H9 (cell line): ENCODE data around the gene SLC47A1. TPM values are rescaled to one million over a fixed set of nuclear protein-coding genes. Genes with fewer than 3 reads are reported as not detected.
"Not testable (repeated sequence)": the region's sequence is repeated elsewhere in the genome, so short reads cannot be mapped to it uniquely, and the experiment has no call there.

ENCODE experiments used
- DNase-seq: peaks from one replicate; pipeline ENCODE4 v3.0.0-alpha.2; 2017
- H2AFZ ChIP-seq: one replicate; pipeline ENCODE4 v1.6.1; 2013; ENCODE audit warnings: mild to moderate bottlenecking, low read length, control low read depth, moderate library complexity
- H2AK5ac ChIP-seq: 2 replicates; pipeline ENCODE4 v1.6.1; 2013; ENCODE audit warnings: low read length, control low read depth, mixed read lengths; ENCODE audit not compliant: insufficient read length
- H2BK120ac ChIP-seq: one replicate; pipeline ENCODE4 v1.6.1; 2013; ENCODE audit warnings: low read depth, mild to moderate bottlenecking, low read length, control low read depth, inconsistent platforms; ENCODE audit not compliant: poor library complexity, severe bottlenecking
- H2BK12ac ChIP-seq: 2 replicates; pipeline ENCODE4 v1.6.1; 2013; ENCODE audit warnings: low read length, control low read depth, mixed read lengths, low read depth; ENCODE audit not compliant: insufficient read length
- H2BK15ac ChIP-seq: 2 replicates; pipeline ENCODE4 v1.6.1; 2013; ENCODE audit warnings: low read depth, low read length, control low read depth
- H2BK20ac ChIP-seq: one replicate; pipeline ENCODE4 v1.6.1; 2013; ENCODE audit warnings: low read depth, mild to moderate bottlenecking, low read length, control low read depth, inconsistent platforms; ENCODE audit not compliant: poor library complexity, severe bottlenecking
- H2BK5ac ChIP-seq: 2 replicates; pipeline ENCODE4 v1.6.1; 2013; ENCODE audit warnings: low read length, control low read depth, mixed read lengths; ENCODE audit not compliant: insufficient read length
- H3K14ac ChIP-seq: 2 replicates; pipeline ENCODE4 v1.6.1; 2013; ENCODE audit warnings: low read length, control low read depth; ENCODE audit not compliant: insufficient read depth
- H3K18ac ChIP-seq: 2 replicates; pipeline ENCODE4 v1.6.1; 2013; ENCODE audit warnings: low read depth, mild to moderate bottlenecking, mixed read lengths, low read length, control low read depth; ENCODE audit not compliant: insufficient read length
- H3K23ac ChIP-seq: 2 replicates; pipeline ENCODE4 v1.6.1; 2013; ENCODE audit warnings: low read length, control low read depth, mixed read lengths, low read depth; ENCODE audit not compliant: insufficient read length
- H3K23me2 ChIP-seq: 2 replicates; pipeline ENCODE4 v1.6.1; 2013; ENCODE audit warnings: low read depth, mild to moderate bottlenecking, mixed read lengths, low read length, control low read depth; ENCODE audit not compliant: insufficient read length, poor library complexity, severe bottlenecking
- H3K27ac ChIP-seq: 2 replicates; pipeline ENCODE4 v1.5.1; 2013; ENCODE audit warnings: low read length, control low read depth, mixed read lengths, low read depth; ENCODE audit not compliant: insufficient read length
- H3K27me3 ChIP-seq: 2 replicates; pipeline ENCODE4 v1.6.1; 2013; ENCODE audit warnings: low read length, control low read depth, inconsistent platforms; ENCODE audit not compliant: insufficient read depth
- H3K4ac ChIP-seq: 2 replicates; pipeline ENCODE4 v1.6.1; 2013; ENCODE audit warnings: low read depth, mild to moderate bottlenecking, control low read depth, inconsistent platforms, low read length, moderate library complexity
- H3K4me1 ChIP-seq: 2 replicates; pipeline ENCODE4 v1.6.1; 2013; ENCODE audit warnings: low read length, control low read depth, inconsistent platforms; ENCODE audit not compliant: insufficient read depth
- H3K4me2 ChIP-seq: 2 replicates; pipeline ENCODE4 v1.6.1; 2013; ENCODE audit warnings: low read length, control low read depth, mixed read lengths; ENCODE audit not compliant: insufficient read length, insufficient read depth
- H3K56ac ChIP-seq: 2 replicates; pipeline ENCODE4 v1.6.1; 2013; ENCODE audit warnings: low read depth, mild to moderate bottlenecking, mixed read lengths, low read length, control low read depth; ENCODE audit not compliant: insufficient read length
- H3K79me1 ChIP-seq: 2 replicates; pipeline ENCODE4 v1.6.1; 2013; ENCODE audit warnings: low read depth, mild to moderate bottlenecking, moderate library complexity, low read length, control low read depth, inconsistent platforms; ENCODE audit not compliant: insufficient read depth, poor library complexity, severe bottlenecking
- H3K79me2 ChIP-seq: 2 replicates; pipeline ENCODE4 v1.6.1; 2013; ENCODE audit warnings: low read length, control low read depth, inconsistent platforms; ENCODE audit not compliant: insufficient read depth
- H3K9ac ChIP-seq: 2 replicates; pipeline ENCODE4 v1.6.1; 2013; ENCODE audit warnings: low read length, control low read depth, mixed read lengths; ENCODE audit not compliant: insufficient read length; ENCODE audit errors: extremely low read depth
- H3K9me3 ChIP-seq: one replicate; pipeline ENCODE4 v1.6.1; 2013; ENCODE audit warnings: low read depth, low read length, inconsistent platforms; ENCODE audit not compliant: control insufficient read depth
- H3T11ph ChIP-seq: one replicate; pipeline ENCODE4 v1.6.1; 2013; ENCODE audit warnings: mild to moderate bottlenecking, low read length, control low read depth, inconsistent platforms
- H4K20me1 ChIP-seq: one replicate; pipeline ENCODE4 v1.6.1; 2013; ENCODE audit not compliant: control insufficient read depth, insufficient read length, insufficient read depth
- H4K5ac ChIP-seq: 2 replicates; pipeline ENCODE4 v1.6.1; 2013; ENCODE audit warnings: low read depth, mild to moderate bottlenecking, mixed read lengths, low read length, control low read depth; ENCODE audit not compliant: insufficient read length
- H4K8ac ChIP-seq: replicated peaks from 2 replicates; pipeline ENCODE4 v1.6.1; 2013; ENCODE audit warnings: low read length, control low read depth, mixed read lengths, low read depth; ENCODE audit not compliant: insufficient read length
- H4K91ac ChIP-seq: 2 replicates; pipeline ENCODE4 v1.6.1; 2013; ENCODE audit warnings: low read depth, mild to moderate bottlenecking, moderate library complexity, mixed read lengths, low read length, control low read depth; ENCODE audit not compliant: insufficient read length
- H3K27ac Mint-ChIP-seq, 3 experiments: 2 replicates in 2 of 3; 3 replicates in 1 of 3; pipeline ENCODE4 v1.8.0; 2020 to 2021; ENCODE audit warnings: mixed read lengths in 3 of 3, mild to moderate bottlenecking in 1 of 3, moderate library complexity in 1 of 3
- H3K27me3 Mint-ChIP-seq: 2 replicates; pipeline ENCODE4 v1.8.0; 2021; ENCODE audit warnings: low read depth, mild to moderate bottlenecking, moderate library complexity, mixed read lengths
- H3K36me3 Mint-ChIP-seq, 3 experiments: 2 replicates in 2 of 3; 3 replicates in 1 of 3; pipeline ENCODE4 v1.8.0; 2020 to 2021; ENCODE audit warnings: low read depth in 3 of 3, mixed read lengths in 3 of 3; ENCODE audit not compliant: insufficient read depth in 1 of 3
- H3K4me1 Mint-ChIP-seq, 2 experiments: 2 replicates each; pipeline ENCODE4 v1.8.0; 2020; ENCODE audit warnings: mixed read lengths in 2 of 2
- H3K4me3 Mint-ChIP-seq, 2 experiments: 2 replicates in 1 of 2; 3 replicates in 1 of 2; pipeline ENCODE4 v1.8.0; 2020 to 2021; ENCODE audit warnings: mild to moderate bottlenecking in 2 of 2, mixed read lengths in 2 of 2, moderate library complexity in 1 of 2
- H3K9me3 Mint-ChIP-seq, 2 experiments: 2 replicates in 1 of 2; 3 replicates in 1 of 2; pipeline ENCODE4 v1.8.0; 2020; ENCODE audit warnings: mild to moderate bottlenecking in 2 of 2, mixed read lengths in 2 of 2, moderate library complexity in 1 of 2
- WGBS: extraction: QIAGEN DNeasy Blood & Tissue Kit; methylation state at CpG from one replicate; pipeline ENCODE4 v1.1.7; 2013; ENCODE audit warnings: missing lambda C conversion rate, low lambda C conversion rate, mixed read lengths; ENCODE audit not compliant: insufficient read length; ENCODE audit errors: extremely low coverage; 5-methylcytosine and 5-hydroxymethylcytosine counted together
- total RNA-seq: library from RNA; stranded (reverse); gene quantifications from 2 replicates; pipeline ENCODE4 v1.2.1, GENCODE V29; 2021
- TF ChIP-seq, protein P1 (sequence below): fragments of 200-600 bp; sonication (generic); conservative IDR thresholded peaks from 3 replicates; pipeline ENCODE4 v1.8.0; 2021; ENCODE audit warnings: antibody characterized with exemption, mild to moderate bottlenecking

The SLC47A1 gene
- total RNA-seq, 1 experiment from 2014 or later: 4.0 TPM

DNA sequence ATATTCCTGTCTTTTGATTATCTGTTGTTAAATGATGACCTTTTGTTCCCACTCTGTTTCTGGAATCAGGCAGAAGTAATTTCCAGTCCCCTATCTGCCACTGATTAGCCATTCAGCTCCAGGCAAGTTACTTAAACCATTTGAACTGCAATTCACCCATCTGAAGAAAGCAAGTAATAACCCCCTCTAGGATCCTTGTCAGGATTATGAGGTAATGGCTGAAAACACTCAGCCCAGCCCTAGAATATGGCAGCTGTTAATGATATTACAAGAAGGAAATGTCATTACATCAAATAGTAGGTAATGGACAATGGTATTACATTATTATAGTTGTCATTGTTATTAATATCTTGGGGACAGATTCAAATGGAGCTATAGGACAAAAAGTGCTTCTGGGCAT lies 16.0 kb upstream of the SLC47A1 start:
- Histone ChIP-seq H2BK20ac (no peak overlapping the region), H4K8ac (no peak overlapping the region), H3K9ac (no peak overlapping the region), H3K18ac (no peak overlapping the region), H3K4me2 (no peak overlapping the region), H3K56ac (no peak overlapping the region), H4K5ac (no peak overlapping the region), H3T11ph (no peak overlapping the region), H3K27me3 (no peaks in the 10 kb centered on the region), H2AFZ (no peak overlapping the region), H3K4me1 (no peaks in the 10 kb centered on the region), H3K79me2 (no peaks in the 10 kb centered on the region), H2BK120ac (no peak overlapping the region), H2AK5ac (no peak overlapping the region), H3K4ac (no peak overlapping the region), H3K9me3 (no peaks in the 10 kb centered on the region), H3K79me1 (no peaks in the 10 kb centered on the region), H3K14ac (no peak overlapping the region), H2BK5ac (no peak overlapping the region), H3K23ac (no peak overlapping the region), H2BK12ac (no peak overlapping the region), H4K91ac (no peak overlapping the region), H2BK15ac (no peak overlapping the region), H4K20me1 (no peaks in the 10 kb centered on the region), H3K27ac (no peak overlapping the region), H3K23me2 (no peaks in the 10 kb centered on the region)
- H3K36me3 Mint-ChIP-seq: no peaks in the 10 kb centered on the region
- H3K9me3 Mint-ChIP-seq: no peaks in the 10 kb centered on the region; a peak in 1 of 5 replicates
- H3K4me1 Mint-ChIP-seq: peaks cover 8 to 14% of the 10 kb centered on the region in 2 experiments
- no peak overlapping the region for H3K4me3 Mint-ChIP-seq
- DNase-seq: no peak
- TF ChIP-seq, protein P1, sequence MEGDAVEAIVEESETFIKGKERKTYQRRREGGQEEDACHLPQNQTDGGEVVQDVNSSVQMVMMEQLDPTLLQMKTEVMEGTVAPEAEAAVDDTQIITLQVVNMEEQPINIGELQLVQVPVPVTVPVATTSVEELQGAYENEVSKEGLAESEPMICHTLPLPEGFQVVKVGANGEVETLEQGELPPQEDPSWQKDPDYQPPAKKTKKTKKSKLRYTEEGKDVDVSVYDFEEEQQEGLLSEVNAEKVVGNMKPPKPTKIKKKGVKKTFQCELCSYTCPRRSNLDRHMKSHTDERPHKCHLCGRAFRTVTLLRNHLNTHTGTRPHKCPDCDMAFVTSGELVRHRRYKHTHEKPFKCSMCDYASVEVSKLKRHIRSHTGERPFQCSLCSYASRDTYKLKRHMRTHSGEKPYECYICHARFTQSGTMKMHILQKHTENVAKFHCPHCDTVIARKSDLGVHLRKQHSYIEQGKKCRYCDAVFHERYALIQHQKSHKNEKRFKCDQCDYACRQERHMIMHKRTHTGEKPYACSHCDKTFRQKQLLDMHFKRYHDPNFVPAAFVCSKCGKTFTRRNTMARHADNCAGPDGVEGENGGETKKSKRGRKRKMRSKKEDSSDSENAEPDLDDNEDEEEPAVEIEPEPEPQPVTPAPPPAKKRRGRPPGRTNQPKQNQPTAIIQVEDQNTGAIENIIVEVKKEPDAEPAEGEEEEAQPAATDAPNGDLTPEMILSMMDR: no peak
- H3K27ac Mint-ChIP-seq: no peak overlapping the region
- no peaks in the 10 kb centered on the region for H3K27me3 Mint-ChIP-seq

DNA sequence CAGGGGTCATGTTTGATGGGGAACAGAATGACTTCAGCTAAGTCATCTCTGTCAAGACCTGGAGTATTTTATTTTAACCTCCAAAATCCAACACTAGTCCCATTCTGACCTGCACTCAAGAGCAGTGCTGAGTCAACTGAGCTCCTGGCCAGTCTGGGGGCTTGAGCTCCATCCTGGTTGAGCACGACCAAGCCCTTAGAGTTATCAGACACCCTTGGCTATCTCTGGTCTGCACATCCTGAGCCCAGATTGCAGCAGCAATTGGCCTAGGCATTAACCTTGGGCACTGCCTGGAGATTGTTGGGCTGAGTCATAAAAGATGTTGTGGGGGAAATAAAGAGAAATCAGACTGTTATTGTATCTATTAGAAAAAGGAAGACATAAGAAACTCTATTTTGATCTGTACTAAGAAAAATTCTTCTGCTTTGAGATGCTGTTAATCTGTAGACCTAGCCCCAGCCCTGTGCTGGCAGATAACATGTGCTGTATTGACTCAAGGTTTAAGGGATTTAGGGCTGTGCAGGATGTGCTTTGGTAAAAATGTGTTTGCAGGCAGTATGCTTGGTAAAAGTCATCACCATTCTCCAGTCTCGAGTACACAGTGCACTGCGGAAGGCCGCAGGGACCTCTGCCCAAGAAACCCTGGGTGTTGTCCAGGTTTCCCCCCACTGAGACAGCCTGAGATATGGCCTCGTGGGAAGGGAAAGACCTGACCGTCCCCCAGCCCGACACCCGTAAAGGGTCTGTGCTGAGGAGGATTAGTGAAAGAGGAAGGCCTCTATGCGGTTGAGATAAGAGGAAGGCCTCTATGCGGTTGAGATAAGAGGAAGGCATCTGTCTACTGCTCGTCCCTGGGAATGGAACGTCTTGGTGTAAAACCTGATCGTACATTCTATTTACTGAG lies 14.0 kb upstream of the SLC47A1 start:
- peak overlapping the region in 1 of 3 experiments; percentile 54; a peak in 1 of 7 replicates for H3K27ac Mint-ChIP-seq

More for the DNA sequence above, 14.0 kb upstream of the SLC47A1 start:
- H3K4me1 Mint-ChIP-seq, DNase-seq, H3K79me2 ChIP-seq, H3K36me3 Mint-ChIP-seq, H3K18ac ChIP-seq, H3K23ac ChIP-seq, H2AFZ ChIP-seq, H2BK15ac ChIP-seq, H3K9me3 Mint-ChIP-seq, H3K14ac ChIP-seq, H3K4ac ChIP-seq, H3K4me1 ChIP-seq, H3K9ac ChIP-seq, H3K9me3 ChIP-seq, H3K4me2 ChIP-seq, H2BK12ac ChIP-seq, H2AK5ac ChIP-seq, H2BK5ac ChIP-seq, H4K5ac ChIP-seq, H4K91ac ChIP-seq, H3K27me3 ChIP-seq, H4K20me1 ChIP-seq, H3K79me1 ChIP-seq, H2BK120ac ChIP-seq, H3K56ac ChIP-seq, H3K27me3 Mint-ChIP-seq, H3K4me3 Mint-ChIP-seq, H4K8ac ChIP-seq, H2BK20ac ChIP-seq, H3T11ph ChIP-seq, H3K27ac ChIP-seq, H3K23me2 ChIP-seq: not testable (repeated sequence)
- no CpG with 5 or more reads among the region's 13 CpGs for WGBS
